HG02938 (cell line): ENCODE measurements around the gene LRRC47.
"Not testable (repeated sequence)": the region's sequence is repeated elsewhere in the genome, so short reads cannot be mapped to it uniquely, and the experiment has no call there.

ENCODE experiments used
- ATAC-seq: cut with Tn5 transposase; IDR thresholded peaks from one replicate; pipeline ENCODE4 v1.9.1; 2021; ENCODE audit warnings: mild to moderate bottlenecking, moderate library complexity; ENCODE audit not compliant: unreplicated experiment

The LRRC47 gene

DNA sequence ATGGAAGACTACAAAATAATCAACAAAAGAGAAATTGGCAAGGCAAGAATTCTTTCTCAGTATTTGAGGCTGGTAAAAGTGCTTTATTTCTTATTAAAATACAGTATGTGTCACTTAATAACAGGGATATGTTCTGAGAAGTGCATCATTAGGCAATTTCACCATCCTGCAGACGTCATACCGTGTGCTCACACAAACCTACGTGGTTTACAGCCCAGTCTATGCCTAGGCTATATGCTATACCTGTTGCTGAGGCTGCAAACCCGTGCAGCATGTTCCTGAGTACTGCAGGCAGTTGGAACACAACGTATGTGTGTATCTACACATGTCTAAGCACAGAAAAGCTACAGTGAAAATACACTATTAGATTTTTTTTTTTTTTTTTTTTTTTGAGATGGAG is 46.8 kb downstream of the LRRC47 start:
- ATAC-seq, result no peak

DNA sequence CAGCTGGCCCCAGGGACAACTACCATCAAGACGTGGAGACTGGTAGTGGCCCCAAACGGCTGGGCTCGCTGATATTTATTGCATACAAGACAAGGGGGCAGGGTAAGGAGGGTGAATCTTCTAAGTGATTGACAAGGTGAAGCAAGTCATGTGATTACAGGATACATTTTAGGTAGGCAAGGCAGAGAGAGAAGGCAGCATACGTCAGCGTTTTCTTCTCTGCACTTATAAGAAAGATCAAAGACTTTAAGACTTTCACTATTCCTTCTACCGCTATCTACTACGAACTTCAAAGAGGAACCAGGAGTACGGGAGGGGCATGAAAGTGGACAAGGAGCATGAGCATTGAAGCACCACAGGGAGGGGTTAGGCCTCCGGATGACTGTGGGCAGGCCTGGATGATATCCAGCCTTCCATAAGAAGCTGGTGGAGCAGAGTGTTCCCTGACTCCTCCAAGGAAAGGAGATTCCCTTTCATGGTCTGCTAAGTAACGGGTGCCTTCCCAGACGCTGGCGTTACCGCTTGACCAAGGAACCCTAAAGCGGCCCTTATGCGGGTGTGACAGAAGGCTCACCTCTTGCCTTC is 47.9 kb downstream of the LRRC47 start:
- not testable (repeated sequence) for ATAC-seq

DNA sequence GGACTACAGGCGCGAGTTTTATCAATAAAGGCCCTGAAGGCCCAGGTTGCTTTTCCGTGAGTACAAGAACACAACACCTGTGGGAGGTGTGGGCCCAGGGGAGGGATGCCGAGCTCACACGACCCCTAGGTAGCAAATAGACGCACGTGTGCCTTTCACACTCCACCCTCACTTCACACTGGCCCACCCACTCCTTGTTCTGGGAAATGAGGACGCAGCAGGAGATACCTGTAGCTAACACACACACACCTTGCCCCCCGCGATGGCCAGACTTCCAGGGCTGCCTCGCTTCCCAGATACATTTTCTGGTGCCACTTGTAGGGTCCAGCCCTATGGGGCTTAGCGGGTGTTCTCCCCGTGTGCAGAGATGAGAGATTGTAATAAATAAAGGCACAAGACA is 48.4 kb downstream of the LRRC47 start:
- ATAC-seq, result no peak

DNA sequence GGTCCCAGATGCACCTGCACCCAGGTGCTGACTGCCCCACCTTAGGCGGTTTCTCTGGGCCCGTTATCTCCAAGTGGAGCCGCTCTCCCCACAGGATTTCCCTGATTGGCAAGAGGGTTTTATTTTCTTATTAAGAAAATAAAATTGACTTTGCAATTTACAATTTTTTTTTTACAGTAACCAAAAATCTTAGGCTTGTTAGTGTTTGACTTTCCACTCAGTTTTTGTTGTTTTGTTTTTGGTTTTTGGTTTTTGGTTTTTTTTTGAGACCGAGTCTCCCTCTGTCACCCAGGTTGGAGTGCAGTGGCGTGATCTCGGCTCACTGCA is 48.8 kb downstream of the LRRC47 start:
- no peak for ATAC-seq

DNA sequence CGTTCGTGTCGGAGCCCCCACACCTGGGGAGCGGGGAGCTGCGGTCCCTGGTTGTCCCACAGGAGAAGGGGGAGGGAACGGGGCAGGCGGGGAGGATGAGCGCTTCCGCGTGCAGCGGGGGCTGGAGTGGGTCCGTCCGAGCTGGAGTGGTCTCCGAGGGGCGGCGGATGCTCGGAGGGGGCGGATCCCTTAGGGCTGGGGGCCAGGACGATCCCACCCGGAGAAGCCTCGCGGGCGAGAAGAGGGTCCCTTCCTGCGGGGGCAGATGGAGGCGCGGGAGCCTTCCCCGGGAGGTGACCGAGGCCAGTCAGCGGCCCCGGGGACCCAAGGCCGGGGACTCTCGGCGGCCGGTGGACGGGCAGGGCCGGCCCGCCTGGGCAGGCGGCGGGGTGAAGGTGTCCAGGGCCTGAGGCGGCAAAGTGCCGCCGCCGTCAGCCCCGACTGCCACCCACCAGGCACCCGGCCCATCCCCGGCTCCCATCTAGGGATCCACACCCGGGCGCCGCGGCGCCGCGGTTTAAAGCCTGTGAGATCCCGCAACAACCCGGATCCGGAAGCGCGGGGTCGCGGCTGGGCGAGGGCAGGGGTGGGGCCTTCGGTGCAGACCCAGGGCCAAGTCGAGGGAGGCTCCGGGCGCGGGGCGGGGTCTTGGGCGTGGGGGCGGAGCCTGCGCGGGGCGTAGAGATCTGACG is 49.3 kb downstream of the LRRC47 start:
- ATAC-seq, result no peak

DNA sequence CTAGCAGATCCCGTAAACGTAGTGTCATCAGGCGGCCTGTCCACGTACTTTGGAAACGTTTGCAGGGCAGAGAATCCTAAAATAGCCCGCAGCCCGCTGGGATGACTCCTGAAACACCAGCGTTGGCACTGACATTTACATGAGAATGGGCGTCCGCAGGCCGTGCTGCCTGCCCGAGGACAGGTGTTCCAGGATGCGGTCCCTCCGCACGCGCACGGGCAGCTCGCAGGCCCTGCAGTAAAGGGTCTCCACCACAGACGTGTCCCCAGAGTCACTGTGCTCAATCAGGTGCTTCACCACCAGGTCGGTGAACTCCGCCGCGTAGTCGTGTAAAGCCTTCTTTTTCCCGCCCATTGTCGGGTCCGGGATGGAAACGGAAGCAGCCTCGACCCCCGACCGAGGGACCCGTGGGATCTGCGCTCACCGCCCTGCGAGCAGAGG is 49.9 kb downstream of the LRRC47 start:
- ATAC-seq, result no peak

DNA sequence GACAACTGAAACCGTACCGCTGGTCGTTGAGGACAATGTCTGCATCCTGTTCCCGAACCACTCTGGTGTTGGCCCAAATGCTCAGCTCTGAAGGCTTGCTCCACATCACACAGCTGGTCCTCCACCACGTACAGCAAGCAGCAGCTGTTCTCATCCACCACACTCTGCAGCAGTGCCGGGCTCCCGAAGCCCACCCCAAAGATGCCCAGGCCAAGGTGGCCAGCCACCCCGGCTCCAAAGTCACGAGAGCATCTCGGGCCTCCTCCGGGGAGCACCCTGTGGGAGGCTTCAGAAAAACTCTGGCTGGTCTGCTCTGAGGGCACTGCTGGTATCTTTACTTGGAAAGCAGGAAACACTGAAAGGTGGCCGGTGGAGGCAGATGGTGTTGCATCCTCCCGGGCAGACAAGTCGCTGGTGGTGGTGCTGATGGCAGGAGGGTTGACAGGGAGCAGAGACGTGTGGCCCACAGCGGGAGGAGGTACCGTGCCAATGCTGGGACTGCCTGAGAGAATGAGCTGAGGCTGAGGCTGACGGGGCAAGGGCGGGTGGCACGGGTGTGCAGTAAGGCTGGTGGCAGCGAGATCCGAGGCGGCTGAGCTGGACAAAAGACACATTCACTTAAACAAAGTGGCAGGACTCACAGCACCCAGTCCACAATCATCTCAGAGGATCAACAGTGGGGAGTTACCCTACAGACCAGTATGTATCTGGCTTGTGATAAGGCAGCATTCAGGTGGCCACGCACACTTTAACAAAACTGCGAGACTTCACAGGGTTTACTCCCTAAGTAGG is 50.5 kb downstream of the LRRC47 start:
- no peak for ATAC-seq

DNA sequence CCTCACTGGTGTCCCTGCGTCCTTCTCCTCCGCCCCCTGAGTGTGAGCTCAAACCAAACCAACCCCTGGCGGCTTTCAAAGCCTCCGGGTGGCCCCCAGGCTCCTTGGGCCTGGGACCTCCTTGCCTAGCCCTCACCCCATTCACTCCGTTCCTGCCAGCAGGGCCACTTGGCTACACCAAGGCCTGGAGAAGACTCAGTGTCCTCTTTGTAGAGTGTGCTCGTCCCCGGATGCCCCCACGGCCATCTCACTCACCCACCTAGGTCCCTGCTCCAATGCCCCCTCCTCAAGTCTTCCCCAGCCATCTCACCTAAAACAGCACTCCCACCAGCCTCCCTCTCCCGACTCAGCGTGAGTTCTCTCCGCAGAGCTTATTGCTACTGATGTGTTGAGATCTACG is 51.2 kb downstream of the LRRC47 start:
- no peak for ATAC-seq

DNA sequence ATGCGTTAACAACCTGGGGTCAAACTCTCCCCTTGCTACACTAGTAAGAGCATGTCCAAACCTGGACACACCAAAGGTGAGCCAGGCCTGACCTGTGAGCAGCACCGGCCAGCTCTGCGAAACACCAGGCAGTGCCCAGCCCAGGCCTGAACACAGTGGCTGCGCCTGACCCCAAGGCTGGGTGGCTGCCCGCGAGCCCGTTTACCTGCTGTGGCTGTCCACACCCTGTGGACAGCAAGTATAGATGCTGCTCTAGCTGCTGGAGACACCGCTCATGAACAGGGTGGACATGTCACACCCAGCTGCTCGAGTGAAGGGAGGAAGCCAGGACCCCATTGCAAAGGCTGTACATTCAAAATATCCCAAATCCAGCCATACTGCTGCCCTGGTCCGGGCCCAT is 51.7 kb downstream of the LRRC47 start:
- no peak for ATAC-seq

DNA sequence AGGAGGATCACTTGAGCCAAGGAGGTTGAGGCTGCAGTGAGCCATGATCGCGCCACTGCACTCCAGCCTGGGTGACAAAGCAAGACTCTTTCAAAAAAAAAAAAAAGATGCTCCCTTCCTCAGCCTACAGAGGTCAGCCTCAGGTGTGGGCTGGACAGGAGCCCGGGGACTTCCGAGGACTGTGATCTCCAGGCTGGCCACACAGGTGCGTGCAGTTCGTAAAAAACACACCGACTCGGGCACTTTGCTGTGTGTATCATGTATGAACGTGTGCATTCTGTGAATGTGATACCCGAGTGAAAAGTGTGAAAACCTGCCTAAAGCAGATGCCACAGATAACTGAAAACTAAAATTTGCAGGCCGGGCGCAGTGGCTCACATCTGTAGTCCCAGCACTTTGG is 52.5 kb downstream of the LRRC47 start:
- no peak for ATAC-seq

DNA sequence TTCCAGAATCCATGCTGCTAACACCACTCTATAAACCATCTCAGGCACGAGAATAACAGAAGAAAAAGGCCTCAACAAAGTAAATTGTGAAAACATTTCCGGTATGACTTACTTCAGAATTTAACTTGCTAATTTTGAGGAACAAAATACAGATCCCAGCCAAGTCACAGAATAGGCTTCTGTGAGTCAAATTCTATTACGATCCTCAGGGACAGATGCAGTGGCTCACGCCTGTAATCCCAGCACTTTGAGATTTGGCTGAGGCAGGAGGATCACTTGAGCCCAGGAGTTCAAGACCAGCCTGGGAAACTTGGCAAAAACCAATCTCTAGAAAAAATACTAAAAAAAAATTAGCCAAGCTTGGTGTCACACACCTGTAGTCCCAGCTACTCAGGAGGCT is 52.9 kb downstream of the LRRC47 start:
- ATAC-seq, result no peak

DNA sequence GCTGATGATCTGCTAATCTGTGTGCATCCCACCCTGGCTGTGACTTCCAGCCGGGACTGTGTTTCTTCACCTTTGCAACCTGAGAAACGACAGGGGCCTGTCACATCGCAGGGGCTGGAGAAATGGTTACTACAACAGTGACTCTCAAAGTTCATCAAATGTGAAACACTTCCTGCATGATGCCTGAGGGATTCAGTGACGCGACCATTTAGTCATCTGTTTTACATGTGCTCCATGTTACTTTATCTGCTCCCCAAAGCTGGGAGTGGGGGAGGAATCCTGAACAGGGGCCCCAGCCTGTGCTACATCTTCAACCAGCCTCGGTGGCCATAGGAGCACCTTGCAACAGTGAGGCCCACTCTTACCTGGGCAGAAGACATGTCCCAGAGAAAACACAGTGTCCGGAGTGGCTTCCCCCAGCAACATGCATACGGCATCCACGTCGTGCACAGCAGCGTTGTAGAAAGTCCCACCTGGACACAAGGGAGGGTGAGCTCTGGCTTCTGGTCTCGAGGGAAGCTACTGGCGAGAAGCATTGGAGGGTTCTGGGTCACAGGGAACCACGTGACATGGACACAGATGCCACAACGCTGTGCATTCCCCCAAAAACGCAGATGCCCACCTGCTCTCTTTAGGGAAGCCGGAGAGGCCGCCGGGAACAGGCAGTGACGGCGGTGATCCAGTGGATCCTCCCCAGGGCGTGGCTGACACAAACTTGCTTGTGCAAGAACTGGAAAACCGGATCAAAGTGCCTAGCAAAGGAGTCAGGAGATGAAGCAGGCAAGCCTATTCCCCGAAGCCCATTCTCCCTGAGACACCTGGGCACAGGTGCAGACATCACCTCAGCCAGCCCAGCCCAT is 53.6 kb downstream of the LRRC47 start:
- no peak for ATAC-seq

DNA sequence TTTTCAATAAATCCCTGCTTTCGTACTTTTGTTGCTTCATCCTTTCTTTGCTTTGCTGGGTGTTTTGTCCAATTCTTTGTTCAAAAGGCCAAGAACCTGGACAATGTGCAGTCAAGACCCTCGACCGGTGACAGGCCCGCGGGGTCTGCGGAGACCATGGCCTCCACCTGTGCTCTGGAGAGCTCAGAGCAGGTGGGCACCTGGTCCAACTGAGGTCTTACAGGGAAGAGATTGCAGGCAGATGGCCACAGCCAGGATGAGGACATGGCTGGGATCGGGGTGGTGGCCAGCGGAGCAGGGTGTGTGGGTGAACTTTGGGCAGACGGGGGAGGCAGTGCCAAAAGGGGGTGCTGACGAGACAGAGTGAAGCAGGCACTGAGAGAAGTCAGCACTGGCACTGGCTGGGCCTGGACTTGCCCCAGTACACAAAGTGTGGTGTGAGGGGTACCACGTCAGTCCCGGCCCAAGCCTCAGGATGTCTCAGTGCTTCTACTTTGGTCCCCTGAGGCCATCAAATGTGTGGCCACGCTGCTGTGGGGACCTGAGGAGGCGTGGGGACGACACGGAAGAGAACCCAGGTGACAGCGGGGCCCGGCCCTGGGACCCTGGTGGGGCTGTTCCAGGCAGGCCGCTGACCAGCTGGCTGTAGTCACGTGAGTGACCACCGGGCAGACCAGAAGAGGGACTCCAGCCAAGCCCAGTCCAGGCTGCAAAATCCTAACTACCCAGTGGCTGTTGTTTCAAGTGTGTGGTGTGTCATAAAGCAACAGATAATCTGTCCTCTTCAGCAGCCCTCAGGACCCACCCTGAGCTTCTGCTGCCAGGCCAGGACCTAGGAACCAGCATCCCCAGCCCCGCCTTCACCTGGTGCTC is 54.5 kb downstream of the LRRC47 start:
- no peak for ATAC-seq

DNA sequence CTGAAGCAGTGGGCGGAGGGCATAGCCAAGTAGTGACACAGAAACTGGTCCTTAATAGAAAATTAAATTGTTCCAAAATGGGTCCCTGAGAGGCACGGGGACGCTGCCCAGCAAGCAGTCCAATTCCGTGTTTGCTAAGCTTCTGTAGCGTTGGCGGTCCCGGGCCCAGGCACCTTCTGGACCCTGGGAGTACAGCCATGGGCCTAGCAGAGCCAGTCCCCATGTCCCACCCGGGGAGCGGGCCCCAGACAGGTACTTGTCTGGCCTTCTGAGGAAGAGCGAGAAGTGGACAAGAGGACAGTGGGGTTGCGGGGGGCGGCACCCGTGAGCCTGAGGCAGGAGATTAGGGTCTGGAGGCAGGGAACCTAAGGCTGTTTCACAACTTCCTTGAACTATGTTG is 55.5 kb downstream of the LRRC47 start:
- no peak for ATAC-seq

DNA sequence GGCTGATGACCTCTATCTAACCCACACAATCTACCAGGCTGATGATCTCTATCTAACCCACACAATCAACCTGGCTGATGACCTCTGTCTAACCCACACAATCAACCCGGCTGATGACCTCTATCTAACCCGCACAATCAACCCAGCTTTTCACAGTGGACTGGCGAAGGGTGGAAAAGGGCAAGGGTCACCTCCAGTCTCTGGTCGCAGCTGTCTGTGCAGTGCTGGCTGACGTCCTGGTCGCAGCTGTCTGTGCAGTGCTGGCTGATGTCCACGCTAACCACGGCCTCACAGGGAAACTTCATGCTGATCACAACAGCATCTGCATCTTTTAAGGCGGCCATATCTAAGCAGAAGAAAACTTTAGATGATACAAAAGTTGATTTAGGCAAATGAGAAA is 56.3 kb downstream of the LRRC47 start:
- ATAC-seq, result no peak

DNA sequence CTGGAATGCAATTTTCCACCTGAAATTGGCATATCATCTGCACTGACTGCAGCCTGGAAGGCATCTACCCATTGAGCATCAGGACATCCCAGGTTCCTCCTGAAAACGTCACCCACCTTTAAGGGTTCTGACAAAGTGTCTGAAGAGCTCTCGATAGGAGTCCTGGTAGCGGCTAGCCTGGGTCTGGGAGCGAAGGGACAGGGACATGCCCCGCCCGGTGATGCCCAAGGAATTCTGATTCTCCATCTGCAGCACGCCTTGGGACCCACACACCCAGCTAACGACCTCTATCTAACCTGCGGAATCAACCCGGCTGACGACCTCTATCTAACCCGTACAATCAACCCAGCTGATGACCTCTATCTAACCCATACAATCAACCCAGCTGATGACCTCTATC is 57.4 kb downstream of the LRRC47 start:
- ATAC-seq, result no peak

DNA sequence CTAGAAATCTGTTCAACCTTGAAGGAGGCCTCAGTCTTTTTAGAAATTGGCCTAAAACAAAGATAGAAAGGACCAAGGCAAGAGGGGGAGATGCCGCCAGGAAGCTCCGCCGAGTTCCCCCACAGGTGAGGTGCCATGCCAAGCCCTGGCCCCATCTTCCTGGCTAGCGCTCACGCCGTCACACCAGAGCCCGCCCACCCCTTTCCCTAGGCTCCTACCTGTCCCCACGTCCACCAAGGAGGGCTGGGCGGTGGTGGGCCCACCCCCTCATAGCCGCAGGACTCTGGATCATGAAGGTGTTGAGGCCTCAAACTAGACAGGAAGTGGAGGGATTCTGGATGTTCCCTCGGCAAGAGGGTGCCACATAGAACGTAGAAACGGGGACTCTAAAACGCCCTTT is 59.6 kb downstream of the LRRC47 start:
- no peak for ATAC-seq

DNA sequence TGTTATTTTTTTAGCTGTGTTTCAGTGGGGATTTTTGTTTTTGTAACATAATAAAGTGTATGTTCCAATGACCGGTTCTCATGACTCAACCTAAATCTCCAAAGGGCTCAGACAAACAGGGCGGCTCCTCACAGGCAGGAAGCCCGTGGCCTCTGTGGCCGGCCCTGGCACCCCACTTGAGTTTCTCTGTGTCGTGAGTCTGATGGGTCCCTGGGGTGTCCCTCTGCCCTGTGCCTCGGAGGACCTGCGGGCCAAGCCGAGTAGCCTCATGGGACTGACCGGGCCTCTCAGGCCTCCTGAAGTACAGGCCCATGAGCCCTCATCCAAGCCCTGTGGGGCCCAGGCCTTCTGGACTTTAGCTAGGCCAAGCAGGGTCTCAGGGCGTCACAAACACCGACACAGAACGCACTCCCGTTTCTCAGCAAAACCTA is 60.2 kb downstream of the LRRC47 start:
- no peak for ATAC-seq

DNA sequence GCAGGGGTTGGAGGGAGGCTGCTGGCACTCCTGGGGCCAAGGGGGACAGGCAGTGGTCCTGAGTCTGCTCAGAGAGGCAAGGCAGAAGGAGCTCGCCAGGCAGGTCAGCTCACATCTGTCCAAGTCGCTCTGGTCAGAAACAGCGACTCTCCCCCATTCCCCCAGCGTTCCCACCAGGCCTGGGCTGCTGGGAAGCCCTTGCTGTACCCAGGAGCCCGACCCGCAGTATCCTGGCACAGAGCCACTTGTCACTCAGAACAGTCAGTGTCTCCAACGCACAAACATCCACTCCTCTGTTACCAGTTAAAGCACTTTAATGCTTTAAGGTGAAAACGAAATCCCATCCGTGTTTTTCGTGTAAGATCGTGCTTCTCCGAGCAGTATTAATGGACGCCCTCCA is 60.6 kb downstream of the LRRC47 start:
- ATAC-seq, result no peak

DNA sequence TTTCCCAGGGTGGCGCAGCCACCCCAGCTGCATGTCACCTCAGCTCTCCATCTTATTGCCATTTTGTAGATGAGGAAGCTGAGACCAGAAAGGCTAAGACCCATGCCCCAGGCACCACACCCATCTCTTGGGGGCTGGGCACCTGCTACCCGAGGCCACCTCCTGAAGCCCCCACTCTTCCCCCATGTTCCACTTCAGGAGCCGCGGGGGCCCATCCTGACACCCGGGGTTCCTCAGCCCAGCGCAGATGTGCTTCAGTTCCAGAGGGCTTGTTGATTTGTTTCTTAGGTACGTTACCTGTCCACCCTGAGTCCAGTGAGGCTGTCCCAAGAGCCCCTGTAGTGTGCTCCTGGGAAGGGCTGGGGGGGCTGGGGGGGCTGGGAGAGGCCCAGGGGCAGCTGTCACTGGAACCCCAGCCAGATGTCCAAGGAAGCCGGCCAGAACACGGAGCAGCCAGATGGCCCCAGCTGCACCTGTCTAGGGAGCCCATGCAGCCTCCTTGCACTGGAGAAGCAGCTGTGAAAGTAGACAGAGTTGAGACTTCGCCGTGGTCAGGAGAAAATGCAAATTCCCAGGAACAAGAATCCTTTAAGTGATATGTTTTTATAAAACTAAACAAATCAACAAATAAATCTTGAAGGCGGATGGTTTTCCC is 61.1 kb downstream of the LRRC47 start:
- no peak for ATAC-seq
